Stimulated activated CD8-positive, alpha-beta memory T cell treated with anti-CD3 and anti-CD28 coated beads, Interleukin-12 subunit alpha, Interleukin-12 subunit beta, amount 100 ng/mL, for 24 hours (primary cell): ENCODE data around the gene TLK1.
"Not testable (repeated sequence)": the region's sequence is repeated elsewhere in the genome, so short reads cannot be mapped to it uniquely, and the experiment has no call there.

Source experiments
- DNase-seq: peaks from one replicate; pipeline ENCODE4 v3.0.0-alpha.2; 2020; ENCODE audit errors: extremely low read depth

Gene TLK1

DNA sequence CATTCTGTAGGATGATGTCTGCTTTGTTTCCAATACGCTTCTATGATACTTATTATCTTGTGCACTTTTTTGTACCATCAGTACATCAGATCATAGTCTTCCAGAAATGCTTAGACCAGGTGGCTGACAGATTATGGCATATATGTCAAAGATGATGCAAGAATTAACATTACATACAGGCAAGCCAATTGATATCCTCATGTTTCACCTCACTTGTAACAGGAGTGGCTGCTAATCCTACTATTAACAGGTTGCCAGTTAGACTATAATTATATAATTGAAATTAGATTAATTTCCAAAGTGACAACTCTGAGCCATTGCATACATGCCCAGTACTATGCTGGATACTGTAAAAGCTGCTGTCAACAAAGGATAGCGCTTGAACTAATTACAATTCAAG lies 77.2 kb downstream of the TLK1 start:
- DNase-seq = no peak

DNA sequence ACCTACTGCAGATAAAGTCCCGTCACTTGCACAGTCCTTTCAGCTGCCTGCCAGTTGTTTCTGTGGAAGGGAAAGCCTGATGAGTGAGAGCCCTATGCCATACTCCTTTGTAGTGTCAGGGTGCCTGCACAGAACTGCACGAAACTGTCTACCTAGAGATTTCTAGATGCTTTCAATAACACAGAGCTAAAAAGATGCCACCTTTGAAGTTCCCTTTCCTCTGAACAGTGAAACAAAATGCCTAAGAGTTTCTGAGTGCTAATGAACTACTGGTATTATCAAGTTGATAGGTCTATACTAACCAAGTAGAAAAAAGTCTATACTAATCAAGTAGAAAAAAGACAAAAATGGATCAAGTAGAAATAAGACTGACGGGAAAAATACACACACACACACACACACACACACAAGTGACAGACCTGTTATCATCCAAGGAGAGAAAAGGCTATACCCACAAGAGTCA lies 79.0 kb downstream of the TLK1 start:
- DNase-seq = no peak

DNA sequence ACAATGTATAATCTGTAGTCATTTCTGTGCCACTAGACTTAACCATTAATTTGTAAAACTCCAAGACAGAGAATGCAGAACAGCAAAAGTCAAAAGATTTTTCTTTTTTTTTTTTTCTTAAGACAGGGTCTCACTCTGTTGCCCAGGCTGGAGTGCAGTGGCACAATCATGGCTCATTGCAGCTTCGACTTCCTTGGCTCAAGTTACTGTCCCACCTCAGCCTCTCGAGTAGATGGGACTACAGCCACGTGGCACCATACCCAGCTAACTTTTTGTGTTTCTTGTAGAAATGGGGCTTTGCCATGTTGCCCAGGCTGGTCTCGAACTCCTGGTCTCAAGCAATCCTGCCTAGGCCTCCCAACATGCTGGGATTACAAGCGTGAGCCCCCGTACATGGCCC lies 80.1 kb downstream of the TLK1 start:
- no peak for DNase-seq

DNA sequence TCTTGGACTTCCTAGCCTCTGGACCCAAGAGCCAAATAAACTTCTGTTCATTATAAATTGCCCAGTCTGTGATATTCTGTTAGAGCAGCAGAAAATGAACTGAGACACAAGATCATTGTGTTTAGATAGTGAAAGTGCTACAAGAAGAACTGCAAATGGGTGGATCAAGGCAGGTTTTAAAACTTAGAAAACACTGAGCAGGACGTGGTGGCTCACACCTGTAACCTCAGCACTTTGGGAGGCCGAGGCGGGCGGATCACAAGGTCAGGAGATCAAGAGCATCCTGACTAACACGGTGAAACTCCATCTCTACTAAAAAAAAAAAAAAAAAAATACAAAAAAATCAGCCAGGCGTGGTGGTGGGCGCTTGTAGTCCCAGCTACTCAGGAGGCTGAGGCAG lies 84.3 kb downstream of the TLK1 start:
- not testable (repeated sequence) for DNase-seq

DNA sequence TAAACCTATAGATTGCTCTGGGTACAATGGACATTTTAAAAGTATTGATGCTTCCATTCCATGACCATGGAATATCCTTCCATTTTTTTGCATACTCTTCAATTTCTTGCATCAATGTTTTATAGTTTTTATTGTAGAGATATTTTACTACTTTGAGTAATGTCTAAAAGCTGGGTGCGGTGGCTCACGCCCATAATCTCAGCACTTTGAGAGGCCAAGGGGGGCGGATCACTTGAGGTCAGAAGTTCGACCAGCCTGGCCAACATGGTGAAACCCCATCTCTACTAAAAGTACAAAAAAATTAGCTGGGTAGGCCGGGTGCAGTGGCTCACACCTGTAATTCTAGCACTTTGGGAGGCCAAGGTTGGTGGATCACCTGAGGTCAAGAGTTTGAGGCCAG lies 88.5 kb downstream of the TLK1 start:
- DNase-seq = no peak

DNA sequence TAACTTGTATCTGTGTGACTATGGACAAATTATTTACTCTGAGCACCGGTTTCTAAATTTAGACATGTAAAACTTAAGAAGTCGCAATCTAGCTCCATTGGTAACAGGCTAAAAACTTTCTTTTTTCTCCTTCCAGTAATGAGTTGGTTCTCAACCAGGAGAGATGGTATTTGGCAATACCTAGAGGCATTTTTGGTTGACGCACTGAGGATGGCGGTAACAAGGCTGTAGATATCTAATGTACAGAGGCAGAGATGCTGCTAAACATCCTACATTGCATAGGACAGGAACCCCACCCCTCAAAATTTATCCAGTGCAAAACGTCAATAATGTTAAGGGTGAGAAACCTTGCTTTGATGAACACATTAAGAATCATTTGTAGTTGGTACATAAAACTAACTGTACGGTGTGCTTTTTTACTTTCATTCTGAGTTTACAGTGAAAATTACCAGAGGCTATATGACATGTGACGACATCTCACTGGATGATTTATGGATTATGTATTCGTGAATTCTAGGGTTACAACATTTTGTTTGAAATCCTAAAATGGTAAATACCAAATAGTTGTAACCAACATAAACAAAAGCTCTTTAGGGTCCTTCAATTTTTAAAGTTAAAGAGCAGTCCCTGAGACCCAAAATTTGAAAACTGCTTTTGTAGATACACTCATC lies 91.3 kb downstream of the TLK1 start:
- no peak for DNase-seq

DNA sequence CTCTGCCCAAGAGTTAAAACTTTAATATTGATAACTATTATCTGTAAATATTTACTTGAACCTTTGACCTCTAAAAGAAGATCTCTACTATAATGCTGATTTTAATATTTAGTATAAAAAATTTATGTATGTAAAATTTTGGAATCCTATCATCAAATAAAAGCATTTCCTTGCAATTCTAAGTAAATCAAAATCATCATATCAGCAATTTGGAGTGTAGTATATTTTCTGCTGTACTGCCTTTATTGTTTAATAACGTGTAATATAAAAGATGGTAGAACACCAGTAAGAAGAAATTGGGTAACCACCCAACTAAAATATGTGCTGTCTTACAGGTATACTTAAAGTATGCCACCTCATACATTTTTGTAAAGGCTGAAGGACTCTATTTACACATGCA lies 94.6 kb downstream of the TLK1 start:
- DNase-seq = no peak

DNA sequence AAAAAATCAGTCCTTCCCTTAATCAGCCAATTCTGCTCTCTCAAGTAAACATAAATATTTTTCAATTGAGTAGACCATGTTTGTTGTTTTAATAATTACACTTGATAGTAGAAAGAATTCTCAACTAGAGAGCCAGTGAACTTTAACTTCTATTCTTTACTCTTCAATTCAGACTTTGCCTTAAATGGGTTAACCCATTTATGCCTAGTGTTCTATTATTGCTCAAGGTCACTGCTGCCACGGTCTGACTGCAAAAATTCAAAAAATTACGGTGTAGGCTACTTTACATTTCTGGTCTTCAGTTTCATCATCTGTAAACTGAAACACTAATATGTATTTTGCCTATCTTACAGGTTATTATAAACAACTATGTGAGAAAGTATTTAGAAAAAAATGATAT lies 103.1 kb downstream of the TLK1 start:
- DNase-seq = no peak

DNA sequence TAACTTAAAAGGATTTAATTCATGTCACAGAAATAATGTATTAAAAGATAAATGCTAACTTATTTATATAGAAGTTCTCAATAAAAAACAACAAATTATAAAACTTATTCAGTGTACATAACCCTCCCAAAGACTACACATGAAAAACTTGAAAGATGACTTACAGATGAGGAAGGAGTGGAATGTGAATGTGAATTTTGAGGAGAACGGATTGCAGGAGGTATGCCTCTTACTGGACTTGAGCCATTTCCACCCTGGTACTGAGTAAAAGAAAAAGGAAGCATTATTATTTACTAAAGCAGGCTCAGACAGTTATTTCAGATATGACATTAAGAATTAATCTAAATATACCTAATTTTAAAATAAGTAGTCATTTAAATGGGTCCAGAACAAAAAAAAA lies 104.4 kb downstream of the TLK1 start:
- no peak for DNase-seq

DNA sequence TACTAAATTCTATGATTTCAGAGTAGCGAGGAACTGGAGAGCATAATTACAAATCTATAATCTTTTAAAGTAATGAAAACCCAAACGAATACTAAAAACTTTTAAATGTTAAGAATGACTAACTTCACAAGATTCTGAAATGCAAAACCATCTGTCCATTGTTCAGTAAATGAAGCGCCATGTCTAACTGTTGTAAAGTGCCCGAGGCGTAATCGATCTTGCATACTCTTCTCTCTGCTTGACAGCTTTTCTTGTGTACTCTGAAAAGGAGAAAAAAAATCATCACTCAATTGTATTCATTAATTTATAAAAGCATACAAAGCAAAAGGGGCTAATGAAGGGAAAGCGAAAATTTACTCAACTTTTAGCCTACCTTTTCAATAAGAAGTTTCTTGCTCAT lies 111.0 kb downstream of the TLK1 start:
- DNase-seq = no peak

DNA sequence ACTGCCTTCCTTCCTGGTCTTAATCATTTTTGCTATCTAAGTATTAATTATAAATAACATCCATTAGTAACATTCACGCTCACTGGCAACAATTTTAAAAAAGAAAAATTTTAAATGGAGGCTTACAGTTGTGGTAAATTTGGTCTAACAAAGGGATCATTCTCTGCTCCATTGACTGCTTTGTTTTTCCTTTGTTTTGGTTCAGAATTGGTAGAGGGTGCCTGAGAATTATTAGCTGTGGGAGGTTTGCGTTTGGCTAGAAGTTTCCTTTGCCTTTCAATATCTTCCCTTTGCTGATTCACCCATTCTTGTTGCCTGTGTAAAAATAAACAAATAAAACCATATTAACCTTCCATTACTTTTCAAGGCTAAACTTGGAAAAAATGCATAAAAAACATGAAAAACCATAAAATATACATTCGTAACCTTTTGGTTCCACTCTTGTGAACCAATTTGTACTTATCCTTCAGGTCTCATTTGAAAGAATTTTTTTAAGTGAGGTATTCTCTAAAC lies 114.6 kb downstream of the TLK1 start:
- no peak for DNase-seq

DNA sequence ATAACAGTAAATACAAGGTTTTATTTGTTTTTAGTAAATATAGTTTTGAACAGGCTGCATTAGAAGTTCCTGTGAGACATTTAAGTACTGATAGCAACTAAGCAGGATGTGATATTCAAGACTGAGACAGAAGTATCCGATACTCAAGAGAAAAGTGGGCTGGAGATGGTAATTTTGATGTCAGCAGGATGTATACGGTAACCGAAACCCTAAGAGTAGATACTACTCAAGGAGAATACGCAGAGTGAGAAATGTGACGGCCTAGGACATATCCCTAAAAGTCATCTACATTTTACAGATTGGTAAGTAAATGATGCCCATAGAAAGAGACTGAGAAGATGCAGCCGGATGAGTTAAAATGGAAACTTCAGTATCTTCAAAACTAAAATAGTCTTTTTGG lies 116.3 kb downstream of the TLK1 start:
- no peak for DNase-seq

DNA sequence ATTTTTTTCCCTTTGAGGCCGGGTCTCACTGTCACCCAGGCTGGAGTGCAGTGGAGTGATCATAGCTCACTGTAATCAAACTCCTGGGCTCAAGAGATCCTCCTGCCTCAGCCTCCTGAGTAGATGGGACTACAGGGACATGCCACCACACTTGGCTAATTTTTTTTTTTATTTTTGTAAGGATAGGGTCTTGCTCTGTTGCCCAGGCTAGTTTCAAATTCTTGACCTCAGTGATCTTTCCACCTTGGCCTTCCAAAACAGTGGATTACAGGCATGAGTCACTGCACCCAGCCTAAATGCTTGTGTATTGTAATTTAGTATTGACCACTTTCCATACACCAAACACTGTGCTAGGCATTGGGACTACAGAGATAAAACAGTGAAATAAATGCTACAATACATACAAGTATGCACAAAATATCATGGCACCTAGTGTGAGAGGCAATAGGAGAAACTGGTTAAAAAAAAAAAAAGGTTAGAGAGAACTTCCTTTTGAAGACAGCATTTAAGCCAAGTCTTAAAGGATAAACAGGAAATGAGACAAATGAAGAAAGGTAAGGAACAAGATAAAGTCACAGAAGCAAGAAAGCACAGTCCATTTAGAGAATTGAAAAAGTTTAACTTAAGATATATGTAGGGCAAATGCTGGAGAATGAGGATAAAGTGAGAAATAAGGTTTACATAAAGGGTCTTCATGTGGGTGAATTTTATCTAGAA lies 118.3 kb downstream of the TLK1 start:
- DNase-seq = no peak

DNA sequence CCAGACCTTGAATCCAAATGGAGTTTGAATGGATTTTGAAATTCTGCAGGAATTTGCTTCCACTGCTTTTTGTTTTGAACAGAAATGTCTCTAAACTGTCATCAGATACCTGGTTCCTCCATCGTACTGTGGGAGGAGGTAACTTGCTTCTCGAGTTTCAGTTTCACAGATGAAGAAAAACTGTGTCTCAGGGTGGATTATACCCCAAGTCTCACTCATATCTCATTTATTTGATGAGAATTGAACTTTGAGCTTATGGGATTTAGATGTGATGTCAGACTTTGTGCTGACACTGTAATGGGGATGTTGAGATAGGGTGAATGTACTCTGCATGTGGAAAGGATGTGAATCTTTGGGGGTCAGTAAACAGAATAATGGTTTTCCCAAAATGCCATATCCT lies 124.2 kb downstream of the TLK1 start:
- no peak for DNase-seq

DNA sequence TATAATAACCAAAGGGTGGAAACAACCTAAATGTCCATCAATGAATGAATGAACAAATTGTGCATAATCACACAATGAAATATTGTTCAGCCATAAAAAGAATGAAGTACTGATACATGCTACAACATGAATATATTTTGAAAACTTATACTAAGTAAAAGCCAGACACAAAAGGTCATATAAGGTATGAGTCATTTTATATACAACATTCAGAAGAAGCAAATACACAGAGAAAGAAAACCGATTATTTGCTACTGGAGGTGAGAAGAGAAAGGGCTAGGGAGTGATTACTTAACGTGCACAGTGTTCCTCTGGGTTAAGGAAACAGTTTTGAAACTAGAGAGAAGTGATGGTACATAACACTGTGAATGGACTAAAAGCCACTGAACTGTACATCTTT lies 126.4 kb downstream of the TLK1 start:
- DNase-seq = no peak

DNA sequence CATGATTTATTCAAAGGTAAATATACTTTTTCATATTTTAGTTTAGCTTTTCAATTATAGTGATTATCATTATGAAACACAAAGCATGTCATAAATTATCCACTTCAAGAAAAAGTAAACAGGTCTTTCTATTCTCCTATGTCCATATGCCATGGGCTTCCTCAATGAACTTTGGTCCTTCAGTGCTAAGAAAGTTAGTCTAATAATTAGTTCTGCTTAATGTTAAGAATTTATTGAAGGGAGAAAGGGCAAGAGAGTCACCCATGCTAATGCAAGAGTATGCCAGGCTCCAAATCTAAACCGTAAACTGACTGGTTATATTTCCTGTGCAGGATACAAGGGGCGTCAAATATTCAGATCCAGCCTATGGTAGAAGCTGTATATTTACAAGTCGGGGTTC lies 135.5 kb downstream of the TLK1 start:
- DNase-seq = no peak

DNA sequence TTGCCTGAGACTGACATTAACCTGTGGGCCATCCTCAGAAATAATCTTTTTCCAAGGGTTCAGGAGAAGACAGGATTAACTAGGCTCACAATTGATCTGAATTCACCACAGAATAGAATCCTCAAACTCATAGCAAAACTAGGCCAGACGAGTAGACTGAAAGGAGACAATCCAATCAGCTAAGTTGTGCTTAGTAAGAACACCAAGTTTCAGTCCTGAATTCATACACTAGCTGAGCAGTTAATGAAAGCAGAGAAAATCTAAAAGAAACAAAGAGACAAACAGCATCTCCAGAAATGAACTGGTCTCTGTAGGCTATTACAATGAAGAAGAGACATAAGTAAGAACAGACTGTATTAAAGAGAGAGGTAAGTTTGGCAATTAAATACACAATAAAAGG lies 142.2 kb downstream of the TLK1 start:
- no peak for DNase-seq

DNA sequence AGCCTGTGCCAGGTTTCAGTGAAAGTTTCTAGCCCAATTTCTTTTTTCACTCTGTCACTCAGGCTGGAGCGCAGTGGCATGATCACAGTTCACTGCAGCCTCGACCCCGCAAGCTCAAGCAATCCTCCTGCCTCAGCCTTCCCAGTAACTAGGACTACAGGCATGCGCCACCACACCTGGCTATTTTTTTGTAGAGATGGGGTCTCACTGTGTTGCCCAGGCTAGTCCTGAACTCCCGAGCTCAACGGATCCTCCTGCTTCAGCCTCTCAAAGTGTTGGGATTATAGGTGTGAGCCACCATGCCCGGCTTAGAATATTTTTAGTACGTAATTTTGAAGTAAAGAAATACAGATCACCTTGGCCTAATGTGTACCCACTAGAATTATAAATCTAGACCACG lies 144.6 kb downstream of the TLK1 start:
- no peak for DNase-seq

DNA sequence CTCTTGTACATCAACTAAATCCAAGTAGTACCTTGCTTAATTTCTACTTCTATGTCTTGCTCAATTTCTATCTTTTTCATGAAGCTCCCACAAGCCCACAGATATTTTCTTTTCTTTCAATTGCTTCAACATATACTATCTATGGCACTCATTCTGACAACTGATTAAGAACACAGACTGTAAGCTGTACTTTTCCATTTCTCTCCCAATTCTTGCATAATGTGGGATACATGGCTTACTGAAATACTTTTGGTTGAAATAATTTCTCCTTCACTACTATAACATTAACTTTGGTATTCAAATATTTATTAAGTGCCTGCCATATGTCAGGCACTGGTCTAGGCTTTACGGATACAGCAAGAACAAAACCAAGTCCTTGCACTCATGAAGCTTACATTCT lies 146.8 kb downstream of the TLK1 start:
- DNase-seq = no peak

DNA sequence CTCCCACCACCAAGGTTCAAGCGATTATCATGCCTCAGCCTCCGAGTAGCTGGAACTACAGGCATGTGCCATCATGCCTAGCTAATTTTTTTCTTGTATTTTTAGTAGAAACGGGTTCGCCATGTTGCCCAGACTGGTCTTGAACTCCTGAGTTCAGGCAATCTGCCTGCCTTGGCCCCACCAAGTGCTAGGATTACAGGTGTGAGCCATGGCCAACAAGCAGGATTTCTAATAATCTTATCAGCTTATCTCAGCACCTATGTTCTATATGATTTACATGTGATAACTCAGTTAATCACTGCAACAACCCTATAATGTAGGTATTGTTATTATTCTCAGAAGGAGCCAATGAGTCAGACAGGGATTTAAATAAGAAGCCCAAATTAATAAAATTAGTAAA lies 151.3 kb downstream of the TLK1 start:
- no peak for DNase-seq

DNA sequence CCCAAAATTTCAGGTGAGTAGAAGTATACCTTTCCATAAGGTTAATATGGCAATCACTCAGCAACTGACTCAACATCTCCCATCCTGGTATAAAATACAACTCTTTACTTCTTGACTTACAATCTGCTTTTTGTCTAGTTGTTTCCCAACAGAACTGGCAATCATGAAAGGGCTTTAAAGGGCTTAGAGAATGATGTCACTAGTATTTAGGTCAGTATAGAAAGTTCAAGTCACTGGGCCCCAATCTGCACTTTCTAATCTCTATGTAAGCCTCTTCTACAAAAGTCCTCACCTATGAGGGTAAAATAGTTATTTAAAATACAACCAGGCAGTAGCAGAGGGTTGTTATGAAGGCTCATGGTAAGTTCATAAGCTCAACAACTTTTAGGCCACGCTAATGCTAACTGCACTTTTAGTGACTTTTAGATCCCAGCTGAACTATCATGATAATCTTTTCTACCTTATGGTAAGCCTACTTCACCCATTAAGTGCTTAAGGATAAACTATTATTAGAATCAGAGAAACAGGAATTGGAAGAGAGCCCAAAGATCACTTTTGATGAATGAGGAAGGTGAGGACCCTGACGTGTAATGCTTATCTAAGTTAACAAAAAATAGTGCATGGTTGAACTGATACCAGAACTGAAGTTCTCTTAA lies 152.0 kb downstream of the TLK1 start:
- DNase-seq = no peak

DNA sequence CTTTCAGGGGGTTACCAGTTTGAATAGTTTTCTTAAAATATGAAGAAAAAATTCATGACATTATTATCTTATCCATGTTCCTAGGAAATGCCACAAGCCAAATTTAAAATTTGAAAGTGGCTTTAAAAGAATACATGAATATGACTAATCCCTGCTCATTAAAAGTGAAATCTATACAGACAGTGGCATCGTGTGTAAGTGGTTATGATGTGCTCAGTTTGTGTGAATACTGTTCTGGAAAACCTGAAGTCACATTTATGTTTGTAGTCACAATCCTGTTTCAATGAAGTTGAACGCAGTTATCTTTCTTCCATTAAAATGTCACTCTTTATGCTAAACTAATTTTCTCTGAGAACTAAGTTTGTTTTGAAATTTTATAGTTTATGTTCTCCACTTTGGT lies 155.9 kb downstream of the TLK1 start:
- DNase-seq = no peak

DNA sequence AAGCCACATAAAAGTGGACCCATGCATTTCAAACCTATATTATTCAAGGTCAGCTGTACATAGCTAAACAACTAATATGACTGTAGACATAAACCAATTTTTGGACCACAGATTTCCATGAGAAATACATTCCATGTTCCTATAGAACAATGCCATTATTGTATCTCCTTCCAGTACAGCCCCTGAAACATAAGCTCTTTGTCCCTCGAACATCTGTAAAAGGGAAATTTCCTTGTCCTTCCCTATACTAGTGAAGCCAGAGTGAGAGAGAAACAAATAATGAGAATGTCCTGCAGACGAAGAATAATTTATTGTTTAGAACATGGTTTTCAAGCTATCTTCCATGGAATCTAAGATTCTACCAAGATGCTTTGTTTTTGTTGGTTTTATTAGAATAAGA lies 156.3 kb downstream of the TLK1 start:
- no peak for DNase-seq
